Activated CD4-positive, alpha-beta T cell treated with anti-CD3 and anti-CD28 coated beads, Interleukin-2, Interleukin-4, amounts not matched to agents 100 ng/mL and 50 ng/mL, durations not matched to agents 16 hours and 8 hours (primary cell): ENCODE measurements around the gene DNAJB2.

Experiments
- DNase-seq: peaks from one replicate; pipeline ENCODE4 v3.0.0-alpha.2; 2020; ENCODE audit warnings: low spot score

The DNAJB2 gene

GRCh38 chr2:219279151-219279915 lies at the start of gene DNAJB2:
Gene DNAJB2 (plus strand): TSS chr2:219279366. CDS start chr2:219279834, 468 bp downstream.
- peak; percentile 98 for DNase-seq

- DNase-seq: no peak
These were observed 49.1 kb upstream of the DNAJB2 start for GRCh38 chr2:219230059-219230540.

- DNase-seq: no peak
These were observed 44.8 kb upstream of the DNAJB2 start for GRCh38 chr2:219234331-219234730.

GRCh38 chr2:219243291-219243761 lies 35.8 kb upstream of the DNAJB2 start:
- no peak for DNase-seq

GRCh38 chr2:219244789-219245147 lies 34.4 kb upstream of the DNAJB2 start:
- no peak for DNase-seq

- peak; percentile 92 for DNase-seq
These were observed 33.8 kb upstream of the DNAJB2 start, which contains the start of the genes GLB1L and STK16 for GRCh38 chr2:219245148-219245898. Gene GLB1L (minus strand): TSS chr2:219245444. CDS start chr2:219243573, 1,871 bp downstream. Gene STK16 (plus strand): TSS chr2:219245479. CDS start chr2:219246000, 521 bp downstream.

GRCh38 chr2:219245899-219246230 lies 33.3 kb upstream of the DNAJB2 start:
- DNase-seq: no peak

- DNase-seq: no peak
These were observed 32.6 kb upstream of the DNAJB2 start for GRCh38 chr2:219246559-219246958.

GRCh38 chr2:219247678-219248642 lies 31.2 kb upstream of the DNAJB2 start:
- peak; percentile 84 for DNase-seq

- no peak for DNase-seq
These were observed 30.3 kb upstream of the DNAJB2 start for GRCh38 chr2:219248845-219249202.

- no peak for DNase-seq
These were observed 29.8 kb upstream of the DNAJB2 start for GRCh38 chr2:219249203-219249980.

GRCh38 chr2:219250049-219250781 lies 29.0 kb upstream of the DNAJB2 start:
- DNase-seq: no peak

GRCh38 chr2:219251656-219252055 lies 27.5 kb upstream of the DNAJB2 start:
- DNase-seq: no peak

- DNase-seq: no peak
These were observed 27.1 kb upstream of the DNAJB2 start for GRCh38 chr2:219252084-219252483.

- DNase-seq: no peak
These were observed 26.6 kb upstream of the DNAJB2 start for GRCh38 chr2:219252570-219252899.

GRCh38 chr2:219252900-219253752 lies 26.0 kb upstream of the DNAJB2 start, which contains the start of gene TUBA4B:
Gene TUBA4B (plus strand): TSS chr2:219253243. CDS start chr2:219253408, 165 bp downstream.
- DNase-seq: no peak

GRCh38 chr2:219253753-219254589 lies 25.2 kb upstream of the DNAJB2 start, which contains the start of gene TUBA4A:
Gene TUBA4A (minus strand): TSS chr2:219253918. CDS start chr2:219253858, 60 bp downstream.
- DNase-seq: peak; percentile 89

GRCh38 chr2:219254590-219255201 lies 24.5 kb upstream of the DNAJB2 start:
- DNase-seq: no peak
